Immature natural killer cell (primary cell): ENCODE data around the gene GMDS. TPM values are rescaled to one million over a fixed set of nuclear protein-coding genes. Genes with fewer than 3 reads are reported as not detected.

Source experiments
- DNase-seq, 3 donors: peaks; one replicate each; pipeline ENCODE4 v3.0.0; 2022; ENCODE audit warnings: mixed read lengths in 1 of 3
- H3K27ac Mint-ChIP-seq, 6 donors: one replicate each; pipeline ENCODE4 v1.8.0; 2020; ENCODE audit warnings: mixed read lengths in 6 of 6, mild to moderate bottlenecking in 5 of 6, inconsistent platforms in 4 of 6, moderate library complexity in 3 of 6
- H3K27me3 Mint-ChIP-seq, 3 donors: one replicate each; pipeline ENCODE4 v1.8.0; 2020 to 2021; ENCODE audit warnings: low read depth in 3 of 3, mild to moderate bottlenecking in 3 of 3, mixed read lengths in 3 of 3, moderate library complexity in 3 of 3, inconsistent platforms in 1 of 3
- H3K36me3 Mint-ChIP-seq, 3 donors: one replicate each; pipeline ENCODE4 v1.8.0; 2020; ENCODE audit warnings: mixed read lengths in 3 of 3, inconsistent platforms in 2 of 3, mild to moderate bottlenecking in 2 of 3
- H3K4me1 Mint-ChIP-seq, 2 donors: one replicate each; pipeline ENCODE4 v1.8.0; 2020; ENCODE audit warnings: inconsistent platforms in 2 of 2, mild to moderate bottlenecking in 2 of 2, mixed read lengths in 2 of 2, moderate library complexity in 1 of 2
- H3K4me3 Mint-ChIP-seq, 5 donors: one replicate each; pipeline ENCODE4 v1.8.0; 2020; ENCODE audit warnings: mild to moderate bottlenecking in 5 of 5, mixed read lengths in 5 of 5, inconsistent platforms in 3 of 5, moderate library complexity in 3 of 5
- H3K9me3 Mint-ChIP-seq, 6 donors: one replicate each; pipeline ENCODE4 v1.8.0; 2020; ENCODE audit warnings: mild to moderate bottlenecking in 6 of 6, mixed read lengths in 6 of 6, inconsistent platforms in 4 of 6, moderate library complexity in 3 of 6
- polyA plus RNA-seq, 3 donors: library from polyadenylated mRNA; unstranded; fragments of 300-500 nt; fragmentation: Illumina TruSeq; gene quantifications; one replicate each; pipeline ENCODE4 v1.2.3, GENCODE V29; 2021

The GMDS gene
- polyA plus RNA-seq, 3 donors from 2014 or later = 14.1 to 25.4 (median 22.5) TPM

- H3K4me1 Mint-ChIP-seq = peaks cover 0 to 10% of the 10 kb centered on the region in 2 donors
- peak overlapping the region in 1 of 6 donors; percentile 26 for H3K27ac Mint-ChIP-seq
- H3K9me3 Mint-ChIP-seq = peaks cover 9 to 19% (median 12%) of the 10 kb centered on the region in 6 donors
- H3K27me3 Mint-ChIP-seq = peaks cover 0 to 6% (median 0%) of the 10 kb centered on the region in 3 donors
- DNase-seq = no peak
- H3K36me3 Mint-ChIP-seq = peaks cover 7 to 19% (median 12%) of the 10 kb centered on the region in 3 donors
- no peak overlapping the region for H3K4me3 Mint-ChIP-seq
These were observed 412.3 kb downstream of the GMDS start for GRCh38 chr6:1832844-1833787.

GRCh38 chr6:1832358-1832757 lies 413.0 kb downstream of the GMDS start:
- peaks cover 14 to 27% (median 19%) of the 10 kb centered on the region in 3 donors for H3K36me3 Mint-ChIP-seq
- H3K27ac Mint-ChIP-seq = no peak overlapping the region
- no peak overlapping the region for H3K4me3 Mint-ChIP-seq
- peaks cover 13 to 27% (median 19%) of the 10 kb centered on the region in 6 donors for H3K9me3 Mint-ChIP-seq
- H3K4me1 Mint-ChIP-seq = peaks cover 0 to 10% of the 10 kb centered on the region in 2 donors
- H3K27me3 Mint-ChIP-seq = peaks cover 0 to 6% (median 0%) of the 10 kb centered on the region in 3 donors
- no peak for DNase-seq

- peaks cover 14 to 37% (median 20%) of the 10 kb centered on the region in 3 donors for H3K36me3 Mint-ChIP-seq
- no peak overlapping the region for H3K4me3 Mint-ChIP-seq
- peaks cover 13 to 27% (median 19%) of the 10 kb centered on the region in 6 donors for H3K9me3 Mint-ChIP-seq
- no peak overlapping the region for H3K27ac Mint-ChIP-seq
- H3K27me3 Mint-ChIP-seq = peaks cover 0 to 2% (median 0%) of the 10 kb centered on the region in 3 donors
- H3K4me1 Mint-ChIP-seq = peaks cover 0 to 7% of the 10 kb centered on the region in 2 donors
- DNase-seq = no peak
These were observed 417.2 kb downstream of the GMDS start for GRCh38 chr6:1827984-1828793.

GRCh38 chr6:1825926-1826325 lies 419.5 kb downstream of the GMDS start:
- no peak overlapping the region for H3K4me3 Mint-ChIP-seq
- H3K36me3 Mint-ChIP-seq = peaks cover 14 to 34% (median 17%) of the 10 kb centered on the region in 3 donors

GRCh38 chr6:1825277-1825676 lies 420.1 kb downstream of the GMDS start:
- peaks cover 14 to 30% (median 17%) of the 10 kb centered on the region in 3 donors for H3K36me3 Mint-ChIP-seq
- peaks cover 12 to 25% (median 19%) of the 10 kb centered on the region in 6 donors for H3K9me3 Mint-ChIP-seq
- H3K27me3 Mint-ChIP-seq = no peaks in the 10 kb centered on the region
- DNase-seq = no peak
- no peak overlapping the region for H3K4me3 Mint-ChIP-seq
- H3K4me1 Mint-ChIP-seq = no peaks in the 10 kb centered on the region
- H3K27ac Mint-ChIP-seq = no peak overlapping the region

More at GRCh38 chr6:1825926-1826325, 419.5 kb downstream of the GMDS start:
- Mint-ChIP-seq H3K9me3 (peaks cover 13 to 27% (median 19%) of the 10 kb centered on the region in 6 donors), H3K27ac (no peak overlapping the region), H3K4me1 (no peaks in the 10 kb centered on the region), H3K27me3 (peaks cover 0 to under 1% (median 0%) of the 10 kb centered on the region in 3 donors)
- DNase-seq = no peak

- H3K4me1 Mint-ChIP-seq = no peaks in the 10 kb centered on the region
- peaks cover 0 to 4% (median 0%) of the 10 kb centered on the region in 3 donors for H3K27me3 Mint-ChIP-seq
- no peak for DNase-seq
- peaks cover 0 to 8% (median 0%) of the 10 kb centered on the region in 3 donors for H3K36me3 Mint-ChIP-seq
- no peak overlapping the region for H3K27ac Mint-ChIP-seq
- H3K4me3 Mint-ChIP-seq = no peak overlapping the region
- no peaks in the 10 kb centered on the region for H3K9me3 Mint-ChIP-seq
These were observed 423.8 kb downstream of the GMDS start for GRCh38 chr6:1821513-1822183.

- no peak overlapping the region for H3K27ac Mint-ChIP-seq
- no peaks in the 10 kb centered on the region for H3K9me3 Mint-ChIP-seq
- peaks cover 0 to 4% (median 0%) of the 10 kb centered on the region in 3 donors for H3K27me3 Mint-ChIP-seq
- H3K4me3 Mint-ChIP-seq = no peak overlapping the region
- peaks cover 0 to 5% (median 0%) of the 10 kb centered on the region in 3 donors for H3K36me3 Mint-ChIP-seq
- H3K4me1 Mint-ChIP-seq = no peaks in the 10 kb centered on the region
- DNase-seq = no peak
These were observed 424.3 kb downstream of the GMDS start for GRCh38 chr6:1821164-1821512.

GRCh38 chr6:1820714-1821113 lies 424.7 kb downstream of the GMDS start:
- DNase-seq = no peak
- H3K4me1 Mint-ChIP-seq = no peaks in the 10 kb centered on the region
- no peak overlapping the region for H3K27ac Mint-ChIP-seq
- peaks cover 0 to 3% (median 0%) of the 10 kb centered on the region in 3 donors for H3K36me3 Mint-ChIP-seq
- H3K27me3 Mint-ChIP-seq = peaks cover 0 to 4% (median 0%) of the 10 kb centered on the region in 3 donors
- H3K4me3 Mint-ChIP-seq = no peak overlapping the region
- H3K9me3 Mint-ChIP-seq = no peaks in the 10 kb centered on the region

- H3K36me3 Mint-ChIP-seq = peaks cover 0 to 3% (median 0%) of the 10 kb centered on the region in 3 donors
- no peak overlapping the region for H3K27ac Mint-ChIP-seq
- H3K4me3 Mint-ChIP-seq = no peak overlapping the region
- no peak for DNase-seq
- no peaks in the 10 kb centered on the region for H3K4me1 Mint-ChIP-seq
- H3K27me3 Mint-ChIP-seq = peaks cover 0 to 4% (median 0%) of the 10 kb centered on the region in 3 donors
- no peaks in the 10 kb centered on the region for H3K9me3 Mint-ChIP-seq
These were observed 425.2 kb downstream of the GMDS start for GRCh38 chr6:1820165-1820564.

DNA sequence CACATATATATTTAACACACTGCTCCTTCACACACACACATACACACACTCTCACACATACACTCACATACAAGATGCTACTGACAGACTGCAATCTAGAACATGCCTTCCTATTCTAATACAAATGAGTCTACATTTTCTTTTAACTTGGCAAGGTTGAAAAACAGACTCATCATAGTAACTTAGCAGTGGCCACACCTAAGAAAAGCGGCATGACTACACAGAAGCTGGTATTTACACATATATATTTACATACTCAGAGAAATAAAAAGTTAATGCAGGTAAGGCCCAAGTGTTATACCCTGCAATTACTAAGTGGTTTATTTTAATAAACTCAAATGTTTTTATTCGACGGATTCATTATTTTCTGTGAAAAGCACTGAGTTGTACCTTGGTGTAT lies 426.4 kb downstream of the GMDS start:
- no peak for DNase-seq
- Mint-ChIP-seq H3K4me3 (no peak overlapping the region), H3K27ac (no peak overlapping the region), H3K27me3 (peaks cover 0 to 4% (median 3%) of the 10 kb centered on the region in 3 donors), H3K36me3 (no peaks in the 10 kb centered on the region), H3K4me1 (no peaks in the 10 kb centered on the region), H3K9me3 (no peaks in the 10 kb centered on the region)

- no peak for DNase-seq
- H3K4me1 Mint-ChIP-seq = no peaks in the 10 kb centered on the region
- H3K9me3 Mint-ChIP-seq = no peaks in the 10 kb centered on the region
- no peak overlapping the region for H3K4me3 Mint-ChIP-seq
- no peaks in the 10 kb centered on the region for H3K36me3 Mint-ChIP-seq
- H3K27ac Mint-ChIP-seq = no peak overlapping the region
- peaks cover 0 to 5% (median 4%) of the 10 kb centered on the region in 3 donors for H3K27me3 Mint-ChIP-seq
These were observed 428.2 kb downstream of the GMDS start for GRCh38 chr6:1817033-1817761.

DNA sequence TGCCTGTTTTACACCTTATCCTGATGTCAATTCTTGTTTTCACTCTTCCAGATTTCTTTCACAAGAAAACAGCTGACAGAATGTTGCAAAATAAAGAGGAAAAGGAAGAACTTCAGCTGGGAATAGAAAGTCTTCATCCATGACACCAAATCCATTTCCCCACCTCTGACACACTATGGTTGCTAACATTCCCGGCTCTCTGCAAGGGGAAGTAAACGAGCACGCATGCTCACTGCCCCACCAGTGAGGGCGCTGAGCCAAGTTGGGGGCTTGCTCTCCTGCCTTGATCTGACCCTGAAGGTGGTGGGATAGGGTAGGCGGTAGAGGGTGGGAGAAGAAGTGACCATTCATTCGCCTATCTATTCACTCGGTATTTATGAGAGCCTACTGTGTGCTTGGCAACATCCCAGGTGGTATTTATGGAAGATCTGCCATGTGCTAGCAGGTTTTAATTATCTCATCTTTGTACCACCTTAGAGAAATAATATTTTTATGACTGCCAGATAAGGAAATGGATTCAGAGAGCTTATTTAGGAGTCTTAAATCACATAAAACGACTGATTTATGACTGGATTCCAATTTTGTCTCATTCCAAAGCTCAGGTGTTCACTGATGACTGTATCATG lies 429.5 kb downstream of the GMDS start:
- no peaks in the 10 kb centered on the region for H3K36me3 Mint-ChIP-seq
- no peaks in the 10 kb centered on the region for H3K9me3 Mint-ChIP-seq
- H3K4me1 Mint-ChIP-seq = no peaks in the 10 kb centered on the region
- no peak overlapping the region for H3K27ac Mint-ChIP-seq
- DNase-seq = no peak
- H3K4me3 Mint-ChIP-seq = no peak overlapping the region
- peaks cover 0 to 5% (median 4%) of the 10 kb centered on the region in 3 donors for H3K27me3 Mint-ChIP-seq
